Mesodermal cell (in vitro differentiated cells): ENCODE results near the gene FNIP2.
A peak's percentile ranks its signal among the peaks of the same experiment; 100 is the strongest.
"Not testable (repeated sequence)": the region's sequence is repeated elsewhere in the genome, so short reads cannot be mapped to it uniquely, and the experiment has no call there.

Experiments used
- H3K27ac ChIP-seq: 2 replicates; pipeline ENCODE4 v1.7.0; 2013; ENCODE audit warnings: mild to moderate bottlenecking, low read depth, low read length, moderate library complexity; ENCODE audit not compliant: severe bottlenecking
- H3K36me3 ChIP-seq: 2 replicates; pipeline ENCODE4 v1.7.1; 2013; ENCODE audit warnings: mild to moderate bottlenecking, low read length, moderate library complexity; ENCODE audit not compliant: control insufficient read depth, insufficient read depth
- H3K4me1 ChIP-seq: one replicate; pipeline ENCODE4 v1.7.1; 2013; ENCODE audit warnings: mild to moderate bottlenecking, low read length; ENCODE audit not compliant: insufficient read depth, control insufficient read depth, poor library complexity, severe bottlenecking
- H3K4me3 ChIP-seq: 2 replicates; pipeline ENCODE4 v1.7.0; 2013; ENCODE audit warnings: low read length, control low read depth, mild to moderate bottlenecking; ENCODE audit not compliant: insufficient read depth, poor library complexity, severe bottlenecking; ENCODE audit errors: extremely low read depth
- H3K9me3 ChIP-seq: 2 replicates; pipeline ENCODE4 v1.7.1; 2013; ENCODE audit warnings: mild to moderate bottlenecking, low read length, moderate library complexity; ENCODE audit not compliant: control insufficient read depth
- WGBS, 2 experiments: methylation state at CpG; one replicate each; pipeline ENCODE4 v1.1.5; 2013; ENCODE audit warnings: missing lambda C conversion rate in 2 of 2; ENCODE audit not compliant: insufficient coverage in 2 of 2; 5-methylcytosine and 5-hydroxymethylcytosine counted together

The FNIP2 gene

GRCh38 chr4:158808399-158808798 lies 39.6 kb downstream of the FNIP2 start:
- WGBS, 2 experiments, result 63 to 67% methylated on average over 1 to 2 of the region's 3 CpGs
- Histone ChIP-seq H3K4me3 (no peak overlapping the region), H3K4me1 (peaks cover 35% of the 10 kb centered on the region), H3K9me3 (no peaks in the 10 kb centered on the region), H3K36me3 (no peaks in the 10 kb centered on the region), H3K27ac (no peak overlapping the region)

GRCh38 chr4:158809208-158809607 lies 40.4 kb downstream of the FNIP2 start:
- H3K36me3 ChIP-seq, H3K9me3 ChIP-seq, H3K4me3 ChIP-seq: not testable (repeated sequence)
- H3K4me1 ChIP-seq, result peaks cover 35% of the 10 kb centered on the region
- 100% methylated on average over 1 of the region's 4 CpGs; no CpG with 5 or more reads in 1 of the 2 experiments for WGBS, 2 experiments
- H3K27ac ChIP-seq, result peak overlapping the region; percentile 78

DNA sequence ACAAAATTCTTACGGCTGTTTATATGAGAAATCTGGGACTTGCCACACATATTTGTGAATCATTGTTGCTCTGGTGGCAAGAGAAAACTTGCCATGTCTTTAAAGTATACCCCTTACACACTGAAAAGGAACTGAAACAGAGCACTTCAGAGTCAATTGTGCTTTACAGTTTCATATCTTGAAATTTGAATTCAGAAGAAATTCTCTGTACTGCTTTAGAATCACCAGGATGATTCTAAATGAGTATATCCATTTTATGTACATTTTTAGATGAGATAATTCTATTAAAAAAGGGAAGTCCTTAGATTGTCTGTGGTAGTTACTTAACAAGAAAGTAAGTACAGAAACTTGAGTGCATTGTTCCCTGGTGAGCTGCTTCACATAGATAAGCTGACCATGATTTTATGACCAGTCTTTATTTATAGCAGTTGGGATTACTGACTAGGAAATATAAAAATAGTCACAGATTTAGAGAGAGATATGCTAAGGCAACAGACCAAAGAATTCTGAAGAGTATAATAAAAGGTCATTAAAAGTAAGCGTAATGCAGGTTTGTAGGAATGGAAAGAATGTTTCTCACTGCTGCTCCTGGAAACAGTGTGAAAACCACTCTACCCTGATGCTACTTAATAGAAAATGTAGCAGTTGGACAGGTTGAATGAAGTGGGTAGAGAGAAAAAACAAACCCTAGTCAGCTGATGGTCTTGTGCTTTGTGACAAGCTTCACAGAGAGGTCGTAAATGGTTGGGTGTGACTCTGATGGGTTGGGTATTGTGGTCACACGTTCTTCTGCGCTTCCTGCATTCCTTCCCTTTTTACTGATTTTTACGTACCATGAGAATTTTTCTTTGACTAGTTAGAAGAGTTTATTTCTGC lies 41.0 kb downstream of the FNIP2 start:
- H3K4me1 ChIP-seq, result peaks cover 36% of the 10 kb centered on the region
- no peaks in the 10 kb centered on the region for H3K36me3 ChIP-seq
- no peaks in the 10 kb centered on the region for H3K9me3 ChIP-seq
- peak overlapping the region; percentile 78 for H3K27ac ChIP-seq
- WGBS, 2 experiments, result 67 to 87% methylated on average over 1 to 3 of the region's 6 CpGs
- H3K4me3 ChIP-seq, result no peak overlapping the region

DNA sequence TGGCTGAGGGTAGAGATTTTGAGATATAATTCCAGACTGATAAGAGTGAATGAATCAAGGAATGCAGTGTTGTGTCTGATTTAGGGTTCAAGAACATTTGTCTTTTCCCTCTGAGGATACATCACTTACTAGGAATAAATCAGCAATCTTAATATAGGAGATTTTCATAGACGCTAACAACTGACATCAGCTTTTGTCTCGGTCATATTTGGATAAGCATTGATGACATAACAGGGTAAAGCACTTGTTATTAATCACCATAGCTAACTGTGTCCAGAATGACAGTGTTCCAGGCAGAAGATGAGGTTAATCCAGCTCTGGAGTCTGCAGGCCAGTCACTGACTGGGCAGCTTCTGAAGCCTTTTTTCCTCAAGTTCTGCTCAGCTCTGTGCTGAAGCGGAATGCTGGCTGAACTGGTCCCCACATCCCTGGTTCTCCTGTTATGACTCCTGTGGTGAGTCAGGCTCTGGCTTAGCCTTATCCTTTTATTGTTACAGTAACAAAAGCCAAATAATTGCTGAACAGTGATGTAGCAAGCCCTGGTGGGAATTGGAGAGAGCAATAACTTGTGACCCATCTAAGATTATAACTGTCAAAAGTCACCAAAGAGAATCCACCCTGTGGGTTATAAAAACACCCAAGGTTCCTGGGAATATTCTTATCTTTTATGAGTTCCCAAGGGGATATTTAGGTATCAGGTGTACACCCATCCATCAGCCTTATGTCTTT lies 41.8 kb downstream of the FNIP2 start:
- Histone ChIP-seq H3K36me3 (no peaks in the 10 kb centered on the region), H3K4me3 (no peak overlapping the region), H3K9me3 (no peaks in the 10 kb centered on the region), H3K4me1 (peaks cover 39% of the 10 kb centered on the region), H3K27ac (peak overlapping the region; percentile 78)
- 100% methylated on average over 2 of the region's 3 CpGs; no CpG with 5 or more reads in 1 of the 2 experiments for WGBS, 2 experiments

- peak overlapping the region; percentile 78 for H3K27ac ChIP-seq
- peaks cover 39% of the 10 kb centered on the region for H3K4me1 ChIP-seq
Measured at GRCh38 chr4:158811216-158811540, 42.4 kb downstream of the FNIP2 start.

GRCh38 chr4:158811704-158812103 lies 42.9 kb downstream of the FNIP2 start:
- Histone ChIP-seq H3K9me3 (no peaks in the 10 kb centered on the region), H3K27ac (no peak overlapping the region), H3K4me3 (no peak overlapping the region), H3K4me1 (peaks cover 39% of the 10 kb centered on the region), H3K36me3 (no peaks in the 10 kb centered on the region)
- WGBS, 2 experiments, result 92 to 98% methylated on average over 3 to 4 of the region's 6 CpGs

More at GRCh38 chr4:158811216-158811540, 42.4 kb downstream of the FNIP2 start:
- Histone ChIP-seq H3K9me3 (no peaks in the 10 kb centered on the region), H3K4me3 (no peak overlapping the region), H3K36me3 (no peaks in the 10 kb centered on the region)

GRCh38 chr4:158812133-158812532 lies 43.3 kb downstream of the FNIP2 start:
- Histone ChIP-seq H3K4me1 (peaks cover 39% of the 10 kb centered on the region), H3K9me3 (no peaks in the 10 kb centered on the region), H3K36me3 (no peaks in the 10 kb centered on the region), H3K27ac (no peak overlapping the region), H3K4me3 (no peak overlapping the region)
- WGBS, 2 experiments, result 100% methylated on average over 1 of the region's 2 CpGs; no CpG with 5 or more reads in 1 of the 2 experiments

- no peaks in the 10 kb centered on the region for H3K36me3 ChIP-seq
- peaks cover 37% of the 10 kb centered on the region for H3K4me1 ChIP-seq
- no peak overlapping the region for H3K4me3 ChIP-seq
- H3K9me3 ChIP-seq, result no peaks in the 10 kb centered on the region
- H3K27ac ChIP-seq, result no peak overlapping the region
Measured at GRCh38 chr4:158812543-158812942, 43.7 kb downstream of the FNIP2 start.

DNA sequence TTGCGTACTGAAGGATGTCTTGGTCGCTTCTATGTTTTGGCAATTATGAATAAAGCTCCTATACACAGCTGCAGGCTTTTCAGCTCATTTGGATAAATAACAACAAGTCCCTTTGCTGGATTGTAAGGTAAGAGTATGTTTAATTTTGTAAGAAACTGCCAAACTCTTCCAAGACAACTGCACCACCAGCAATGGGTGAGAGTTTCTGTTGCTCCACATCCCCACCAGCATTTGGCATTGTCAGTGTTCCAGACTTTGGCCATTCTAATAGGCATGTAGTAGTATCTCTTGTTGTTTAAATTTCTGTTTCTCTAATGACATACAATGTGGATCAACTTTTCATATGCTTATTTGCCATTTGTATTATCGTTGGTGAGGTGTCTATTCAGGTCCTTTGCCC lies 44.3 kb downstream of the FNIP2 start:
- Histone ChIP-seq H3K36me3 (no peaks in the 10 kb centered on the region), H3K27ac (no peak overlapping the region), H3K9me3 (no peaks in the 10 kb centered on the region), H3K4me1 (peaks cover 33% of the 10 kb centered on the region), H3K4me3 (no peak overlapping the region)
- no CpG with 5 or more reads among the region's 3 CpGs for WGBS, 2 experiments

DNA sequence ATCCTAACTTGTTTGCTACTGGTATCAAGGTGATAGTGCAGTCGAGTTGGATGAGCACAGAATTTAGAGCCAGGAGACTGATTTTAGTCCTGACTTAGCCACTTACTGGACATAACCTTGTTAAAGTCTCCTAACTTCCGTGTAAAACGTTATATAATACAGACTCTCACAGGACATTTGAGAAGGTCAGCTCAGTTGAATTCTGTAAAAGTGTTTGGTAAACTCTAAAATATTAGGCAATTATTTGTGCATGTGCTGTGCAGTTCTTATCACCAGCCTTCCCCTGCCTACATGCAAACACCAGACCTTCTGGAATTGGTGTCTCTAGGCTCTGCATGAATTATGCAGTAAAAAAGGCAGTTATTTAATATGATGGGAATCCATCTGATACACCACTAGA lies 45.4 kb downstream of the FNIP2 start:
- H3K4me1 ChIP-seq, result peaks cover 37% of the 10 kb centered on the region
- H3K9me3 ChIP-seq, result no peaks in the 10 kb centered on the region
- no peak overlapping the region for H3K27ac ChIP-seq
- 100% methylated on average over 1 to 2 of the region's 3 CpGs for WGBS, 2 experiments
- H3K4me3 ChIP-seq, result no peak overlapping the region
- no peaks in the 10 kb centered on the region for H3K36me3 ChIP-seq
